Astrocyte (in vitro differentiated cells and primary cell): ENCODE data around the gene RDH14. TPM values are rescaled to one million over a fixed set of nuclear protein-coding genes. Genes with fewer than 3 reads are reported as not detected.

ENCODE experiments used
- DNase-seq: peaks from one replicate; pipeline ENCODE4 v3.0.0-alpha.2; 2010; ENCODE audit warnings: low read depth
- FAIRE-seq: peaks from 2 replicates; lab custom pipeline; 2011; peaks lifted over from hg19 to GRCh38; lab: Jason Lieb, UNC
- H2AFZ ChIP-seq: 2 replicates; pipeline ENCODE4 v1.6.0; 2012; ENCODE audit warnings: low read depth, low read length, inconsistent platforms
- H3K27ac ChIP-seq: 2 replicates; pipeline ENCODE4 v1.5.1; 2011; ENCODE audit warnings: low read depth, low read length, inconsistent platforms
- H3K27me3 ChIP-seq: 2 replicates; pipeline ENCODE4 v1.6.0; 2011; ENCODE audit warnings: low read length, inconsistent platforms; ENCODE audit not compliant: insufficient read depth
- H3K36me3 ChIP-seq: 2 replicates; pipeline ENCODE4 v1.5.1; 2011; ENCODE audit warnings: low read length, inconsistent platforms; ENCODE audit not compliant: insufficient read depth
- H3K4me1 ChIP-seq: 2 replicates; pipeline ENCODE4 v1.5.1; 2011; ENCODE audit warnings: low read length, inconsistent platforms; ENCODE audit not compliant: insufficient read depth
- H3K4me2 ChIP-seq: 2 replicates; pipeline ENCODE4 v1.6.0; 2012; ENCODE audit warnings: low read length, inconsistent platforms
- H3K4me3 ChIP-seq: 2 replicates; pipeline ENCODE4 v1.5.1; 2011; ENCODE audit warnings: low read depth, mild to moderate bottlenecking, low read length, inconsistent platforms; ENCODE audit not compliant: insufficient read depth
- H3K79me2 ChIP-seq: 2 replicates; pipeline ENCODE4 v1.6.0; 2012; ENCODE audit warnings: mild to moderate bottlenecking, low read length, inconsistent platforms; ENCODE audit not compliant: insufficient read depth
- H3K9ac ChIP-seq: 2 replicates; pipeline ENCODE4 v1.6.0; 2012; ENCODE audit warnings: mild to moderate bottlenecking, low read length, inconsistent platforms
- H3K9me3 ChIP-seq: 2 replicates; pipeline ENCODE4 v1.5.1; 2012; ENCODE audit warnings: low read depth, mild to moderate bottlenecking, low read length, inconsistent platforms; ENCODE audit not compliant: insufficient read depth
- H4K20me1 ChIP-seq: 2 replicates; pipeline ENCODE4 v1.6.0; 2012; ENCODE audit warnings: low read length, inconsistent platforms; ENCODE audit not compliant: insufficient read depth
- H3K27ac Mint-ChIP-seq: one replicate; pipeline ENCODE4 v1.8.0; 2021; ENCODE audit warnings: mild to moderate bottlenecking, mixed read lengths; ENCODE audit not compliant: unreplicated experiment
- H3K27me3 Mint-ChIP-seq: one replicate; pipeline ENCODE4 v1.8.0; 2021; ENCODE audit warnings: low read depth, mixed read lengths; ENCODE audit not compliant: unreplicated experiment
- H3K36me3 Mint-ChIP-seq: one replicate; pipeline ENCODE4 v1.8.0; 2021; ENCODE audit warnings: low read depth, mixed read lengths; ENCODE audit not compliant: unreplicated experiment
- H3K4me1 Mint-ChIP-seq: one replicate; pipeline ENCODE4 v1.8.0; 2021; ENCODE audit warnings: low read depth, mixed read lengths; ENCODE audit not compliant: unreplicated experiment
- H3K4me3 Mint-ChIP-seq: one replicate; pipeline ENCODE4 v1.8.0; 2021; ENCODE audit warnings: mild to moderate bottlenecking, moderate library complexity, mixed read lengths; ENCODE audit not compliant: unreplicated experiment
- H3K9me3 Mint-ChIP-seq: one replicate; pipeline ENCODE4 v1.8.0; 2021; ENCODE audit warnings: mild to moderate bottlenecking, mixed read lengths; ENCODE audit not compliant: unreplicated experiment
- EZH2 ChIP-seq: IDR thresholded peaks from 2 replicates; pipeline ENCODE4 v1.6.1; 2012; ENCODE audit warnings: mild to moderate bottlenecking, low read length, inconsistent platforms; ENCODE audit not compliant: insufficient read depth
- total RNA-seq: library from RNA; stranded (reverse); gene quantifications from 2 replicates; pipeline ENCODE4 v1.2.1, GENCODE V29; 2021
- TF ChIP-seq, protein P1 (sequence below): IDR thresholded peaks from 2 replicates; pipeline ENCODE4 v1.5.1; 2011; ENCODE audit warnings: low read depth, mild to moderate bottlenecking, inconsistent platforms, low read length, moderate library complexity; ENCODE audit not compliant: insufficient read depth

Gene RDH14
- total RNA-seq, 1 donor from 2014 or later = 16.0 TPM

DNA sequence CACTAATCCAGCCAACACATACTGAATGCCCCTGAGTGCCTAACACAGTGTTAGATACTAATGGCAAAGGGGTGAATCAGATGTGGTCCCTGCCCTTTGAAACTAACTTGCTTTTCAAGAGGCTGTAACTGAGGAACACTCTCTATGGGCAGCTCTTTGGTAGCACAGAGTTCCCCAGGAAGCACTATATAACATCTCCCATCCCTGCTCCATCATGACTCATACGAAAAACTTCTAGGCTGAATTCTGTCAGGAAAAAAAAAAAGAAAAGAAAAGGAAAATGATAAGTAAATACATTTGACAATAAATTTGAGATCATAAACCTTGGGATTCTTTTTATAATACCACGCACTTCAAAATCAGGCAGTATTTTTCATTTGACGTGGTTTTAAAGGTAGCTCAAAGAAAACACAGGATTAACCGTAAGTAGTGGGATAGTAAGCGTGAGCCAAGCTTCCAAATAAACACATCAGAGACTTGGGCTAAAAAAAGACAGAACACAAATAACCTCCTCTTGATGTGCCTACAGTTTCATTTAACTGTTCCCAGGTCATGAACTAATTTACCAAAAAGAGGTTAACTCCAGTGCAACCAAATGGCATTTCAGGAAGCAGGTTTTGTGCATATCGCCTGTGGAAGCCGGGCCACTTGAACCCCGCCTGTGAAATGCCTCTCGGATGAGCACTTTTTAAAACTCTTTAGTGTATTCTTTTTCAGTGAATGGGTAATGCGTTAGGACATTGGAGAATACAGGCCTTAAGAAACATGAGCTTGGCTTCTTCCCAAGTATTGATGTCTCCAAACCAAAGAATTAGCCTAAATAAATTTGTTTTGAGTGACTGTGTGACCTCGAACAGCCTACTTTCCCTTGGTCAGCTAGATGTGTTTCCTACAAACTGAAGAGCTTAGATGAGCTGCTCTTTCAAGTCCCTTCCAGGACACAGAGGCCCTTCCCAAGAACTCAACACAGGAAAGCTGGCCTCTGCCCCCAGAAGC lies 42.0 kb downstream of the RDH14 start:
- peak overlapping the region; percentile 6 for H2AFZ ChIP-seq
- peaks cover 25% of the 10 kb centered on the region for H3K4me1 ChIP-seq
- H3K27me3 Mint-ChIP-seq = no peaks in the 10 kb centered on the region
- H4K20me1 ChIP-seq = no peaks in the 10 kb centered on the region
- no peaks in the 10 kb centered on the region for H3K79me2 ChIP-seq
- H3K9ac ChIP-seq = peak overlapping the region; percentile 9
- H3K27ac Mint-ChIP-seq = peak overlapping the region; percentile 59
- no peak for TF ChIP-seq EZH2
- TF ChIP-seq, protein P1, sequence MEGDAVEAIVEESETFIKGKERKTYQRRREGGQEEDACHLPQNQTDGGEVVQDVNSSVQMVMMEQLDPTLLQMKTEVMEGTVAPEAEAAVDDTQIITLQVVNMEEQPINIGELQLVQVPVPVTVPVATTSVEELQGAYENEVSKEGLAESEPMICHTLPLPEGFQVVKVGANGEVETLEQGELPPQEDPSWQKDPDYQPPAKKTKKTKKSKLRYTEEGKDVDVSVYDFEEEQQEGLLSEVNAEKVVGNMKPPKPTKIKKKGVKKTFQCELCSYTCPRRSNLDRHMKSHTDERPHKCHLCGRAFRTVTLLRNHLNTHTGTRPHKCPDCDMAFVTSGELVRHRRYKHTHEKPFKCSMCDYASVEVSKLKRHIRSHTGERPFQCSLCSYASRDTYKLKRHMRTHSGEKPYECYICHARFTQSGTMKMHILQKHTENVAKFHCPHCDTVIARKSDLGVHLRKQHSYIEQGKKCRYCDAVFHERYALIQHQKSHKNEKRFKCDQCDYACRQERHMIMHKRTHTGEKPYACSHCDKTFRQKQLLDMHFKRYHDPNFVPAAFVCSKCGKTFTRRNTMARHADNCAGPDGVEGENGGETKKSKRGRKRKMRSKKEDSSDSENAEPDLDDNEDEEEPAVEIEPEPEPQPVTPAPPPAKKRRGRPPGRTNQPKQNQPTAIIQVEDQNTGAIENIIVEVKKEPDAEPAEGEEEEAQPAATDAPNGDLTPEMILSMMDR = no peak
- no peaks in the 10 kb centered on the region for H3K36me3 ChIP-seq
- no peaks in the 10 kb centered on the region for H3K27me3 ChIP-seq
- H3K4me1 Mint-ChIP-seq = peaks cover 33% of the 10 kb centered on the region
- peak overlapping the region; percentile 17 for H3K27ac ChIP-seq
- peak; percentile 87 for FAIRE-seq
- H3K4me3 Mint-ChIP-seq = no peak overlapping the region
- H3K4me3 ChIP-seq = no peak overlapping the region
- H3K9me3 Mint-ChIP-seq = no peaks in the 10 kb centered on the region
- peak overlapping the region; percentile 57 for H3K4me2 ChIP-seq
- H3K36me3 Mint-ChIP-seq = no peaks in the 10 kb centered on the region
- H3K9me3 ChIP-seq = no peaks in the 10 kb centered on the region
- peak; percentile 59 for DNase-seq

DNA sequence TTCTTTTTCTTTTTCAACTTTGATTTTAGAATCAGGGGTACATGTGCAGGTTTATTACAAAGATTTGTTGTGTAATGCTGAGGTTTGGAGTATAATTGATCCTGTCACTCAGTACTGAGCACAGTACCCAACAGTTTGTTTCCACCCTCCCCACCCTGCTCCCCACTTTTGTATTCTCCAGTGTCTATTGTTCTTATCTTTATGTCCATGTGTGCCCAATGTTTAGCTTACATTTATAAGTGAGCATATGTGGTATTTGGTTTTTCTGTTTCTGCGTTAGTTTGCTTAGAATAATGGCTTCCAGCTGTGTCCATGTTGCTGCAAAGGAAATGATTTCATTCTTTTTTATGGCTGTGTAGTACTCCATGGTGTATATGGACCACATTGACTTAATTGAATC lies 43.1 kb downstream of the RDH14 start:
- H3K4me1 ChIP-seq = peaks cover 25% of the 10 kb centered on the region
- no peak for TF ChIP-seq EZH2
- TF ChIP-seq, protein P1 = no peak

DNA sequence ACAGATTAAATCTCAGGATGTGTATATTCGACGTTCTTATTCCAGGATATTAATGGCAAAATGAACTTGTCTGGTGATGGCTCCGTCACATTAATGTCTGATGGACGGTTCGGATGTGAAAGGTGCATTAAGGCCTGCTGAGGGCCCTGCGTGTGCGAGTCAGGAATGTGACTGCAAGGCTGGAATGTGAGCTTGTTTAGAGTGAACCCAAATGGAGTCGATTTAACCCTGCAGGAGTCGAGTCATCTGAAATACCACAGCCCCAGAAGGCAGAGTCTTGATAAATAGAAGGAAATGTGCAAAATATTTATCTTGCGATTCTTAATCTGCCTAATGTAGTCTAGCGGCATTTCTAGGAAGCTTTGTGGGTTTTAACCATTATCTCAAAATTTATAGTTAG lies 44.3 kb downstream of the RDH14 start:
- no peaks in the 10 kb centered on the region for H3K27me3 Mint-ChIP-seq
- Histone ChIP-seq H3K4me2 (peak overlapping the region; percentile 48), H3K4me3 (no peak overlapping the region), H3K36me3 (no peaks in the 10 kb centered on the region), H4K20me1 (no peaks in the 10 kb centered on the region), H3K9me3 (no peaks in the 10 kb centered on the region), H3K79me2 (no peaks in the 10 kb centered on the region), H3K27me3 (no peaks in the 10 kb centered on the region), H2AFZ (peak overlapping the region; percentile 43), H3K9ac (peak overlapping the region; percentile 1), H3K4me1 (peaks cover 25% of the 10 kb centered on the region), H3K27ac (peak overlapping the region; percentile 33)
- H3K27ac Mint-ChIP-seq = no peak overlapping the region
- peaks cover 33% of the 10 kb centered on the region for H3K4me1 Mint-ChIP-seq
- H3K4me3 Mint-ChIP-seq = no peak overlapping the region
- H3K9me3 Mint-ChIP-seq = no peaks in the 10 kb centered on the region
- DNase-seq (peak; percentile 94), FAIRE-seq (no peak)
- H3K36me3 Mint-ChIP-seq = no peaks in the 10 kb centered on the region
- TF ChIP-seq, protein P1 = no peak
- TF ChIP-seq EZH2 = no peak

More for the DNA sequence above, 43.1 kb downstream of the RDH14 start:
- Histone ChIP-seq H3K9ac (no peak overlapping the region), H3K36me3 (no peaks in the 10 kb centered on the region), H2AFZ (no peak overlapping the region), H3K9me3 (no peaks in the 10 kb centered on the region), H3K27ac (no peak overlapping the region), H3K27me3 (no peaks in the 10 kb centered on the region), H3K4me2 (no peak overlapping the region), H3K79me2 (no peaks in the 10 kb centered on the region), H3K4me3 (no peak overlapping the region), H4K20me1 (no peaks in the 10 kb centered on the region)
- no peaks in the 10 kb centered on the region for H3K27me3 Mint-ChIP-seq
- H3K9me3 Mint-ChIP-seq = no peaks in the 10 kb centered on the region
- H3K4me1 Mint-ChIP-seq = peaks cover 33% of the 10 kb centered on the region
- no peaks in the 10 kb centered on the region for H3K36me3 Mint-ChIP-seq
- DNase-seq = no peak
- no peak overlapping the region for H3K4me3 Mint-ChIP-seq
- peak; percentile 43 for FAIRE-seq
- no peak overlapping the region for H3K27ac Mint-ChIP-seq
